ENCODE measurements around the gene AOPEP.

DNA sequence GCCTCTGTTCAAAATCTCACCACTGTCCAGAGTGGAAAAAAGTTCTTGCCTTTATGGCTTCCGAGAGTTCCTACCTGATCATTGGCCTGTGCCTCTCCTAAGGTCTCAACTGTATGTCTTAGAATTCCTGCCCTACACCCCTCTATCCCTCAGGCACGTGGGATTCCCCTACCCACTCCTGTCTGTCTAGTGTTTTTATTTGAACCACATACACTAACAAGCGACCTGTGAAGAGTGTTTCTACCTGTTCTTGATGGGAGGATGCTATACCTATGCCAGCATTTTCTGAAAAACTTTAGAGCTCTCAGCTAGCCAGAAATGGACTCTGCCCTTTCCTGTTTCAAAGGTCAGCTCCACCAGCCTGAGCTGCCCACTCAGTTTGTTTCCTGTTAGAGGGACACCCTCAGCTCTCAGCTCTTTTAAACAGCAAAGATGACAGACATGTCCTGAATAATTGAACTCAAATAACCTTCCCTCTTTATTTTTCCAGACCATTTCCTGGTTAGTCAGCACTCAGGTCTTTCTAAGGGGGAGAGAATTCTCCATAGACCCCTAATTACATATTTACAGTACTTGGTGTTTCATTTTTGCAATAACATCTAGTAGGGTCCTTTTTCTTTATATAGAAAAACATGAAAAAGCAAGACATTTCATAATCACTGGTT lies 214.8 kb downstream of the AOPEP start:
- TF ChIP-seq, protein P1, sequence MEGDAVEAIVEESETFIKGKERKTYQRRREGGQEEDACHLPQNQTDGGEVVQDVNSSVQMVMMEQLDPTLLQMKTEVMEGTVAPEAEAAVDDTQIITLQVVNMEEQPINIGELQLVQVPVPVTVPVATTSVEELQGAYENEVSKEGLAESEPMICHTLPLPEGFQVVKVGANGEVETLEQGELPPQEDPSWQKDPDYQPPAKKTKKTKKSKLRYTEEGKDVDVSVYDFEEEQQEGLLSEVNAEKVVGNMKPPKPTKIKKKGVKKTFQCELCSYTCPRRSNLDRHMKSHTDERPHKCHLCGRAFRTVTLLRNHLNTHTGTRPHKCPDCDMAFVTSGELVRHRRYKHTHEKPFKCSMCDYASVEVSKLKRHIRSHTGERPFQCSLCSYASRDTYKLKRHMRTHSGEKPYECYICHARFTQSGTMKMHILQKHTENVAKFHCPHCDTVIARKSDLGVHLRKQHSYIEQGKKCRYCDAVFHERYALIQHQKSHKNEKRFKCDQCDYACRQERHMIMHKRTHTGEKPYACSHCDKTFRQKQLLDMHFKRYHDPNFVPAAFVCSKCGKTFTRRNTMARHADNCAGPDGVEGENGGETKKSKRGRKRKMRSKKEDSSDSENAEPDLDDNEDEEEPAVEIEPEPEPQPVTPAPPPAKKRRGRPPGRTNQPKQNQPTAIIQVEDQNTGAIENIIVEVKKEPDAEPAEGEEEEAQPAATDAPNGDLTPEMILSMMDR (conservative IDR thresholded peaks at IDR 0.05): no peak
- no peak for TF ChIP-seq ZFX (IDR thresholded peaks at IDR 0.05)
